SK-N-SH (cell line): ENCODE results near the gene KRTAP5-4.

ENCODE experiments used
- CTCF ChIP-seq: fragments of 200-600 bp; sonication (generic); IDR thresholded peaks from 2 replicates; pipeline ENCODE4 v1.6.1; 2017; ENCODE audit warnings: antibody characterized with exemption, mild to moderate bottlenecking, moderate library complexity
- ELF1 ChIP-seq: IDR thresholded peaks from 2 replicates; pipeline ENCODE4 v1.4.0; 2012
- GABPA ChIP-seq: IDR thresholded peaks from 2 replicates; pipeline ENCODE4 v1.4.0; 2012; ENCODE audit warnings: low read depth, mild to moderate bottlenecking
- REST ChIP-seq: IDR thresholded peaks from 2 replicates; pipeline ENCODE4 v1.6.1; 2012; ENCODE audit warnings: mild to moderate bottlenecking, low read depth, low read length, moderate library complexity
- SMC3 ChIP-seq: IDR thresholded peaks from 2 replicates; pipeline ENCODE4 v1.6.1; 2012; ENCODE audit warnings: low read depth, low read length, improper control_type of control experiment

- TF ChIP-seq ELF1 (no peak), REST (no peak), CTCF (no peak), SMC3 (no peak), GABPA (no peak)
Observed at GRCh38 chr11:1639102-1639620, 17.2 kb upstream of the KRTAP5-4 start.
